CD4-positive, alpha-beta T cell treated with Interleukin-4 for 1 hour (primary cell): Measurements from ENCODE around the gene OR52I1.

Source experiments
- DNase-seq, 2 donors: peaks; one replicate each; pipeline ENCODE4 v3.0.0-alpha.2; 2020 to 2022

Gene OR52I1, protein sequence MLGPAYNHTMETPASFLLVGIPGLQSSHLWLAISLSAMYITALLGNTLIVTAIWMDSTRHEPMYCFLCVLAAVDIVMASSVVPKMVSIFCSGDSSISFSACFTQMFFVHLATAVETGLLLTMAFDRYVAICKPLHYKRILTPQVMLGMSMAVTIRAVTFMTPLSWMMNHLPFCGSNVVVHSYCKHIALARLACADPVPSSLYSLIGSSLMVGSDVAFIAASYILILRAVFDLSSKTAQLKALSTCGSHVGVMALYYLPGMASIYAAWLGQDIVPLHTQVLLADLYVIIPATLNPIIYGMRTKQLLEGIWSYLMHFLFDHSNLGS

GRCh38 chr11:4593739-4594138 lies at the start of gene OR52I1:
TSS of gene OR52I1 (plus strand) at chr11:4594039. CDS start at chr11:4594039, 0 bp downstream.
- DNase-seq, result no peak

DNA sequence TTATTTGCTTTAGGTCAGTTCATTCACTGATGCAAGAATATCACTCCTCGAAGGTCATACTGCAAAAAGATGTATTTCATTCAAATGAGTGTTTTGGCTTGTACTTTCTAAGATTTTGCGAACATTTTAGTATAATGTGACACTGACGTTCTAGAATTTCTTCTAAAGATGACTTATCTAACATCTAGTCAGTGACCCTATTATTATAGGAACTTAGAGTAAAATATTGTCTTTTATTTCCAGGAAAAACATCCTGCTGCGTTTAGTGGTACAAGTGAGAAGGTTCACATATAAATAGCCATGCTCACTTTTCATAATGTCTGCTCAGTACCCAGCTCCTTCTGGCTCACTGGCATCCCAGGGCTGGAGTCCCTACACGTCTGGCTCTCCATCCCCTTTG lies 48.9 kb upstream of the OR52I1 start, which contains the start of gene OR52M1:
Gene OR52M1 (plus strand): TSS at position 301 of the 400 bp plus-strand sequence. CDS start 0 bp downstream, at position 301.
- no peak for DNase-seq

GRCh38 chr11:4546878-4547277 lies 47.0 kb upstream of the OR52I1 start:
- DNase-seq, result no peak

DNA sequence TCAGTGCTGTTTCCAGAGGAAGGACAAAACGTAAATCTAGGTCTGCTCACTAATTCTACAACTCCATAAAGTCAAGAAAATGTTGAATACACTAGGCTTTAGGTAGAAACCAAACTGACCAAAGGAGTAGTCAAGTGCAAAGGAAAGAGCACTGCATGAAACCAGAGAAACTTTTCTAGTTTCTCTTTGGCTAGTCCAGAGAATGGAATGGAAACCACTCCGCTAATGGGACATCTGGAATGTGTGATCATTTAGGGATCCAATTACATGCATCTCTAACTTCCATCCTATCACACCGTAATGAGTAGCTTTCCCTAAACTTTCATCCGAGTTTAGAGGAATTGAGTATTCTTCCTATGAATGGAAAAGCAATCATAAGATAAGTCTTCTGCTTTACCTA lies 46.4 kb upstream of the OR52I1 start:
- DNase-seq, result no peak

GRCh38 chr11:4551346-4551979 lies 42.4 kb upstream of the OR52I1 start:
- no peak for DNase-seq

DNA sequence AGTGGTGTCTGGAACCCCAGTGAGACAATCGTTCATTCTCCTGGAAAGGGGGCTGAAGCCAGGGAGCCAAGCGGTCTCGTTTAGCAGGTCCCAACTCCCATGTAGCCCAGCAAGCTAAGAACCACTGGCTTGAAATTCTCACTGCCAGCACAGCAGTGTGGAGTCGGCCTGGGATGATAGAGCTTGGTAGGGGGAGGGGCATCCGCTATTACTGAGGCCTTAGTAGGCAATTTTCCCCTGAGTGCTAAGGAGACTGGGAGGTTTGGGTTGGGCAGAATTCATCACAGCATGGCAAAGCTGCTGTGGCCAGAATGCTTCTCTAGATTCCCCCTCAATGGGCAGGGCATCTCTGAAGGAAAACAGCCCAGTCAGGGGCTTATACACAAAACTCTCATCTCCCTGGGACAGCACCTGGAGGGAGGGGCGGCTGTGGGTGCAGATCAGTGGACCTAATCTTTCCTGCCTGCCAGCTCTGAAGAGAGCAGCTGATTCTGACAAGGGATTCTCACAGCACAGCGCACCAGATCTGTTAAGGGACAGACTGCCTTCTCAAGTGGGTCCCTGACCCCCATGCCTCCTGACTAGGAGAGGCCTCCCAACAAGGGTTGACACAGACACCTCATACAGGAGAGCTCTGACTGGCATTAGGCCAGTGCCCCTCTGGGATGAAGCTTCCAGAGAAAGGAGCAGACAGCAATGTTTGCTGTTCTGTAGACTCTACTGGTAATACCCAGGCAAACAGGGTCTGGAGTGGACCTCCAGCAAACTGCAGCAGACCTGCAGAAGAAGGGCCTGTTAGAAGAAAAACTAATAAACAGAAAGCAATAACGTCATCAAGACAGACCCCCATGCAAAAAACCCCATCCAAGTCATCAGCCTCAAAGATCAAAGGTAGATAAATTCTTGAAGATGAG lies 34.1 kb upstream of the OR52I1 start:
- DNase-seq, result no peak

DNA sequence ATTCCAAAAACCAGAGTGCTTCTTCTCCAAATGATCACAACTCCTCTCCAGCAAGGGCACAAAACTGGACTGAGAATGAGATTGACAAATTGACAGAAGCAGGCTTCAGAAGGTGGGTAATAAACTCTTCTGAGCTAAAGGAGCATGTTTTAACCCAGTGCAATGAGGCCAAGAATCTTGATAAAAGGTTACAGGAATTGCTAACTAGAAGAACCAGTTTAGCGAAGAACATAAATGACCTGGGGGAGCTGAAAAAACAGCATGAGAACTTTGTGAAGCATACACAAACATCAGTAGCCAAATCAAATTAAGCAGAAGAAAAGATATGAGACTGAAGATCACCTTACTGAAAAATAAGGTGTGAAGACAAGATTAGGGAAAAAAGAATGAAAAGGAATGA lies 33.4 kb upstream of the OR52I1 start:
- no peak for DNase-seq

GRCh38 chr11:4565371-4565770 lies 28.5 kb upstream of the OR52I1 start:
- DNase-seq, result no peak

- DNase-seq, result no peak
These were observed 24.8 kb upstream of the OR52I1 start for GRCh38 chr11:4569075-4569474.

GRCh38 chr11:4576880-4577279 lies 17.0 kb upstream of the OR52I1 start:
- DNase-seq, result no peak

- no peak for DNase-seq
These were observed 16.1 kb upstream of the OR52I1 start for GRCh38 chr11:4577761-4578160.

DNA sequence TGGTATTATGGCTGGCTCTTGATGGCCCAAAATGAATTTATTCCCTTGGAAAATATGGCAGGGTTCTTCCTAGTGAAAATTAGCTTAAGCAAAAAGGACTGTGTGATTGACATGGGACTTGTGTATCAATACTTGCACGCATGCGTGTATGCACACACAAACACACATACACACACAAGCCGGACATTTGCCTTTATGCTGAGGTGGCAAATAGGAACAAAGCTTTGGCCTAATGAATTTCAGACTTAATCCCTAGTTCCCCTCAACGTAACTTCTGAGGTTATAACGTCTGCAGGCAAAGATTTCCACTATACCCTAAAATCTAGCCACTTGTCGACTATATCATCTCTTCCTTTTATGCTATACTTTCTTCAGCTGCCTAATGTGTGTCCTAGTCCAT lies 15.2 kb upstream of the OR52I1 start:
- no peak for DNase-seq

GRCh38 chr11:4580124-4580523 lies 13.7 kb upstream of the OR52I1 start:
- DNase-seq, result no peak

- no peak for DNase-seq
These were observed 12.4 kb upstream of the OR52I1 start, which contains the start of gene OR52I2 for GRCh38 chr11:4581443-4581842. TSS of gene OR52I2 (plus strand) at chr11:4581743.

DNA sequence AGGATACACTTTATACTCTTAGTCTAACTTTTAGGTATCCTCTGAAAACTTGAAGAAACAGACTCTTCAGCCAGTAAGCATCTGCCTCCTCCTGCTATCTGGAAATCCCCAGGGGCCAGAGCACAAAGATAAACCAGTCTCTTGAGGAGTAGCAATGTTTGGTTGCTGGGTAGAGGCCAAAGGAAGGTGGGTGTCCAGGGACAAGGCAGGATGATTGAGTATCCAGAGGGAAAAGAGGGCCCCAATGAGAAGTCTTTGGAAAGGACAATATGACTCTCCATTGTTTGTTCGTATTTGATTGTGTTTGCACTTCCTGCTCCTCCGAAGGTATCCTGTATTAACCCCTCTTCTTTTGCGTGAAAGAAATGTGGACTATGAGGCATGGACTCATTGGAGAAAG lies 4.8 kb upstream of the OR52I1 start:
- no peak for DNase-seq

GRCh38 chr11:4605057-4605456 lies 11.2 kb downstream of the OR52I1 start:
- no peak for DNase-seq

DNA sequence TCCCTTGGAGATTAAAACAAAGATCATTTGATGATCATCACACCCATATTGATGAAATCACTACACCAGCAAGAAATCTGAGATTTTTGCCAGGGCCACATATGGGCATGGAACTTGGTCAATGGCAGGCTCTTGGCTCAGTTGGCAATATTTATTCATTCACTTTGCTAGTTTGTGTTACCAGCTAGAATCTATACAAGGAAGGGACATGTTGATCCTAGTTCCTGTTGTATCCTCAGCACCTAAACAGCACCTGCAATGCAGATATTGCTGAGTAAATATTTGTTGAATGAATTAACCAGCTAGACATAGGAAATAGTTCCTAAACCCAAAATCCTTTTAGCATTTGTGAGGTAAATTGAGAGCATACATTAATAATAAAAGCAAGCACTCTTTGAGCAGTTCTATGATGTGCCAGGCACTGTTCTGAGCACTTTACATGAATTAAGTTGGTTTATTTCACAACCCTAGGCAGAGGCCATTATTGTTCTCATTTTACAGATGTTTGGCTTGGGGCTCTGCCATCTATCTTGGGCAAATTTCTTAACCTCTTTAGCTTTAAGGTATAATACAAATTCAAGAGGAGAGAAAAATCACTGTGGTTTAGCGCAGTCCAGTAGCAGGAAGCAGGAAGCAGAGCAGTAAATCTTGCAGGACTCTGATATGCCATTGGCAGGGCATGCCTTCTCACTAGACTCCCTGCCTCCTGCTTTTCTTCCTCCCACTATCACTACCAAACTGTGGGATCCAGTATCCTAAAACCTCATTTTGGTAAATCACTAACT lies 12.6 kb downstream of the OR52I1 start:
- no peak for DNase-seq

DNA sequence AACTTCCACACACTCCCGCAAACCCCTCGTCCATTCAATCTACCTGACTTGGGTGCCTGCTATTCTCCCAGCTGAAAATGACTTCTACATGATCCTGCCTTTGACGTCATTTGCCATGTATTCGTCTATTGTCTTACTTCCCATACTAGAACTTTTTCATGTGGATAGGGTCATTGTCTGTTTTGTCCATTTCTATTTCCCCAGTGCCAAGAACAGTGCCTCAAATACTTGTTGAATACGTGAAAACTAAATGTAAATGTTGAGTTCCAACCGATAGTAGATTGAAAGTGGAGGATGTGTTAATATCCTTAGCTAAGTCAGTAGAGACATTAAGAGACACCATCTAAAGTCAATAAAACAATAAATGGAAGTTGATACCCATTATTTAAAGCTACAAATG lies 13.3 kb downstream of the OR52I1 start:
- DNase-seq, result no peak

DNA sequence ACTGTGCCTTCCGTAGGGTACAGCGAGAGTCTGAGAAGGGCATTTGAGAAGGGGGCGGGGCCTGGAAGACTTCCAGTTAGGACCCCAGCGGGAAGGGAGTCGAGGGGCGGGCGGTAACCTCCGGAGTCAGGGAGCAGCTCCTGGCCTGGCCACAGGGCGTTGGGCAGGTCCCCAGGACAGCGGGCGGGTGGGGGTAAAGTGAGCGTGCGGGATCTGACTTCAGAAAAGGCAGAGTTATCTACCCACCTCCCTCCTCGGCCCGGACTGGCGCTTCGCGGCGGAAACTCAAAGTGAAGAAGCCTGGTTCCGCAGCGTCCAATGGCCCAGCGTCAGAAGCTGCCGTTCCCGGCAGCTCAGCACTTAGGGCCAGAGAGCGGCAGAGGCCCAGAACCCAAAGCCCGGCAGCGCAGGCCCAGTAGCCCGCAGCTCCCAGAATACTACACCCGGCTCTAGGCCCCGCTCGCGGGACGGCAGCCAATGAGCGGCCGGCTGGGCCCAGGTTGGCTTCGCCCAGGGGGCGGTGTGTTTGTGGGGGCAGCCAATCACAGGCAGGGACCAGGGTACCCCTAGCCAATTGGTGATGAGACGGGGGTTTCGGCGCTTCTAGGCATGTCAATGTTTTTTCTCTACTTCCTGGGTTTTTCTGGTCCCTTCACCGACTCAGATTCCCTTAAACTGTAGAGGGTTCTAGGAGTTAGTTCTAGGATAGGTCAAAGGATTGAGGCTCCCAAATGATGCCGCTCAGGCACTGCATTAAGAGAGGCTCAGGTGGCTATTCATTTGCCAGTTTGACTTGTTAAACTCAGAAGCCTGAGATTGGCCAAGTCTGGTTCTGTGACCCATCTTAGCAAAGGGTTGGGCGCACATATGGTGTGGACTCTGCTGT lies 14.2 kb downstream of the OR52I1 start, which contains the start of gene TRIM68:
Gene TRIM68 (minus strand): TSS at position 451 of the 886 bp plus-strand sequence. CDS start 2,727 bp downstream, outside the sequence.
- peak; percentile 94 to 96 for DNase-seq

DNA sequence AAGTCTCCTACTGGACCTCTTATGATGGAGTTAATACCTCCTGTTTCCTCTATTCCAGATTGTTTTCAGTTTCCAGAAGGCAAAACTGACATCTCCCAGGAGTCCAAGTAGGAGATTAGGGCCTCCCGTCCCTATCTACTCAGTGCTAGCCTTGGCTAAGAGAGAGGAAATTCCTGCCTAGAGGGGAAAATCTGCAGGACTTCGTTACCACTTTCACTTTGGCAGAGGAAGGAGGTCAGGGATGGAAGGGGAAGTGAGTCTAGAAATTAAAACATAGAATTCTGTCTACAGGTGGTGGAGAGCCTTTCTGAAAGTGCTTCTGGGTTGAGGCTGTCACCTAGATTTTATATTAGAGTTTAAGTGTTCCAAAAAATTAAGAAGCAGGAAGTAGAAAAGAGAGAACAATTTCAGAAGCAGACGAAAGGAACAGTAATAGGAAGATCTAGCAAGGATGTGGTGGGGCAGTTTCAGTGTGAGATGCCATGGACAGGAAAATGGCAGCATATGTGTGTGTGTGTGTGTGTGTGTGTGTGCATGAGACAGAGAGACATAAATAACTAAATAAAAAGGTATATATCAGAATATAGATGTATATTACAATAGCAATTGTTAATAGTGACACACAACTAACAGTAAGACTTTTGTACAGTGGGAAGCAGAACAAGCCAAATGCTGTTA lies 16.6 kb downstream of the OR52I1 start:
- DNase-seq, result peak in 1 of 2 donors; percentile 39

DNA sequence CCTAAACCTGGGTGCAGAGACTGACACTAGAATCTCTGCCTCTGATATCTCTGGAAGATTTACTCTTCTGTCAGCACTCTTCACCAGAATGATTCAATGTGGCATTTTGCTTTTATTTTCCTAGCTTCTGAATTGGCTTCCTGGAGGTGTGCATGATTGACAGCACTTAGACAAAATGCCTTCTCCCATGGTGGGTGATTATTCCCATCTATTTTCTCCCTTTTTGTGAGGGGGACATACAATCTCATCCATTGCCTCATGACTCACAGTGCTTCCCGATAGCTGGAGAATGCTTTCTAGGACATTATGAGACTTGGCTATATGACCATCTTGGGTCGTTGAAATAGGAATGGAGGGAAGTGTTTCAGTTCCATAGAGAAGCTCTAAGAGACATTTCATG lies 18.1 kb downstream of the OR52I1 start:
- no peak for DNase-seq
